Measurements from ENCODE around the gene BAIAP3. TPM values are rescaled to one million over a fixed set of nuclear protein-coding genes. Genes with fewer than 3 reads are reported as not detected.
A peak's percentile ranks its signal among the peaks of the same experiment; 100 is the strongest.

The BAIAP3 gene, protein sequence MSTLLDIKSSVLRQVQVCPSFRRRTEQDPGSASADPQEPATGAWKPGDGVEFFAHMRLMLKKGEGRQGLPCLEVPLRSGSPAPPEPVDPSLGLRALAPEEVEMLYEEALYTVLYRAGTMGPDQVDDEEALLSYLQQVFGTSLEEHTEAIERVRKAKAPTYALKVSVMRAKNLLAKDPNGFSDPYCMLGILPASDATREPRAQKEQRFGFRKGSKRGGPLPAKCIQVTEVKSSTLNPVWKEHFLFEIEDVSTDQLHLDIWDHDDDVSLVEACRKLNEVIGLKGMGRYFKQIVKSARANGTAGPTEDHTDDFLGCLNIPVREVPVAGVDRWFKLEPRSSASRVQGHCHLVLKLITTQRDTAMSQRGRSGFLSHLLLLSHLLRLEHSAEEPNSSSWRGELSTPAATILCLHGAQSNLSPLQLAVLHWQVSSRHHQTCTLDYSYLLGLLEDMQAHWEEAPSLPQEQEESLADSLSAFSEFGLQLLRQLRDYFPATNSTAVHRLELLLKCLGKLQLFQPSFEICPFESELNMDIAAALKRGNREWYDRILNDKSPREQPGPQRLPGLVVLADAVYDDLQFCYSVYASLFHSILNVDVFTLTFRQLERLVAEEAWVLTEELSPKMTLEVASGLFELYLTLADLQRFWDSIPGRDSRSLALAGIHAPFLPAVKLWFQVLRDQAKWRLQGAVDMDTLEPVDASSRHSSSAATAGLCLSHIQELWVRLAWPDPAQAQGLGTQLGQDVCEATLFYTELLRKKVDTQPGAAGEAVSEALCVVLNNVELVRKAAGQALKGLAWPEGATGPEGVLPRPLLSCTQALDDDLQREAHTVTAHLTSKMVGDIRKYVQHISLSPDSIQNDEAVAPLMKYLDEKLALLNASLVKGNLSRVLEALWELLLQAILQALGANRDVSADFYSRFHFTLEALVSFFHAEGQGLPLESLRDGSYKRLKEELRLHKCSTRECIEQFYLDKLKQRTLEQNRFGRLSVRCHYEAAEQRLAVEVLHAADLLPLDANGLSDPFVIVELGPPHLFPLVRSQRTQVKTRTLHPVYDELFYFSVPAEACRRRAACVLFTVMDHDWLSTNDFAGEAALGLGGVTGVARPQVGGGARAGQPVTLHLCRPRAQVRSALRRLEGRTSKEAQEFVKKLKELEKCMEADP
- total RNA-seq (2021) = 5.9 and 6.8 TPM in 2 replicates
- long read RNA-seq, partial matches to known transcripts = 5 of 13 reads
- long read RNA-seq, other reads (novel, unspliced or antisense) = 4 of 13 reads

GRCh38 chr16:1333149-1333812 lies at the start of gene BAIAP3:
BAIAP3 (plus strand) TSS chr16:1333645; CDS start chr16:1338550, 4,905 bp downstream.
- H3K4me1 ChIP-seq (ENCODE audit: insufficient read depth, low read length) = no peaks in the 10 kb centered on the region
- H2BK20ac ChIP-seq (ENCODE audit: low read depth, low read length, poor library complexity, severe bottlenecking) = no peak within 1 kb of the TSS
- H2BK12ac ChIP-seq (ENCODE audit: insufficient read length, low read depth, low read length) = no peak within 1 kb of the TSS
- Mint-ChIP-seq H3K36me3 (ENCODE audit: insufficient read depth in 1 of 3, low read depth in 3 of 3) (no peaks in the 10 kb centered on the region), H3K27me3 (ENCODE audit: low read depth) (peaks cover 45% of the 10 kb centered on the region), H3K9me3 (no peaks in the 10 kb centered on the region), H3K27ac (no peak within 1 kb of the TSS), H3K4me3 (peak within 1 kb of the TSS; percentile 49 to 84), H3K4me1 (peaks cover 12 to 18% of the 10 kb centered on the region in 2 experiments)
- H3K14ac ChIP-seq (ENCODE audit: insufficient read depth, low read length) = peak within 1 kb of the TSS; percentile 91
- H2BK120ac ChIP-seq (ENCODE audit: low read depth, low read length, poor library complexity, severe bottlenecking) = no peak within 1 kb of the TSS
- no peak within 1 kb of the TSS for H2AK5ac ChIP-seq (ENCODE audit: insufficient read length, low read length)
- H2AFZ ChIP-seq (ENCODE audit: low read length) = no peak within 1 kb of the TSS
- H3K56ac ChIP-seq (ENCODE audit: insufficient read length, low read depth, low read length) = no peak within 1 kb of the TSS
- TF ChIP-seq, protein P1, sequence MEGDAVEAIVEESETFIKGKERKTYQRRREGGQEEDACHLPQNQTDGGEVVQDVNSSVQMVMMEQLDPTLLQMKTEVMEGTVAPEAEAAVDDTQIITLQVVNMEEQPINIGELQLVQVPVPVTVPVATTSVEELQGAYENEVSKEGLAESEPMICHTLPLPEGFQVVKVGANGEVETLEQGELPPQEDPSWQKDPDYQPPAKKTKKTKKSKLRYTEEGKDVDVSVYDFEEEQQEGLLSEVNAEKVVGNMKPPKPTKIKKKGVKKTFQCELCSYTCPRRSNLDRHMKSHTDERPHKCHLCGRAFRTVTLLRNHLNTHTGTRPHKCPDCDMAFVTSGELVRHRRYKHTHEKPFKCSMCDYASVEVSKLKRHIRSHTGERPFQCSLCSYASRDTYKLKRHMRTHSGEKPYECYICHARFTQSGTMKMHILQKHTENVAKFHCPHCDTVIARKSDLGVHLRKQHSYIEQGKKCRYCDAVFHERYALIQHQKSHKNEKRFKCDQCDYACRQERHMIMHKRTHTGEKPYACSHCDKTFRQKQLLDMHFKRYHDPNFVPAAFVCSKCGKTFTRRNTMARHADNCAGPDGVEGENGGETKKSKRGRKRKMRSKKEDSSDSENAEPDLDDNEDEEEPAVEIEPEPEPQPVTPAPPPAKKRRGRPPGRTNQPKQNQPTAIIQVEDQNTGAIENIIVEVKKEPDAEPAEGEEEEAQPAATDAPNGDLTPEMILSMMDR (conservative IDR thresholded peaks at IDR 0.05) = no peak
- H3K79me2 ChIP-seq (ENCODE audit: insufficient read depth, low read length) = no peaks in the 10 kb centered on the region
- H4K20me1 ChIP-seq (ENCODE audit: control insufficient read depth, insufficient read depth, insufficient read length) = no peaks in the 10 kb centered on the region
- peak within 1 kb of the TSS; percentile 60 for H4K91ac ChIP-seq (ENCODE audit: insufficient read length, low read depth, low read length)
- peak within 1 kb of the TSS; percentile 96 for H3K18ac ChIP-seq (ENCODE audit: insufficient read length, low read depth, low read length)
- peak within 1 kb of the TSS; percentile 73 for H3K4me2 ChIP-seq (ENCODE audit: insufficient read depth, insufficient read length, low read length)
- DNase-seq = peak; percentile 70
- H4K8ac ChIP-seq (replicated peaks; ENCODE audit: insufficient read length, low read depth, low read length) = no peak within 1 kb of the TSS
- no peak within 1 kb of the TSS for H3K23ac ChIP-seq (ENCODE audit: insufficient read length, low read depth, low read length)
- no peaks in the 10 kb centered on the region for H3K79me1 ChIP-seq (ENCODE audit: insufficient read depth, low read depth, low read length, poor library complexity, severe bottlenecking)
- WGBS (ENCODE audit: extremely low coverage, insufficient read length, low lambda C conversion rate) = no CpG with 5 or more reads among the region's 83 CpGs
- H4K5ac ChIP-seq (ENCODE audit: insufficient read length, low read depth, low read length) = no peak within 1 kb of the TSS
- no peak within 1 kb of the TSS for H2BK15ac ChIP-seq (ENCODE audit: low read depth, low read length)
- no peaks in the 10 kb centered on the region for H3K9me3 ChIP-seq (ENCODE audit: control insufficient read depth, low read depth, low read length)
- H3K27me3 ChIP-seq (ENCODE audit: insufficient read depth, low read length) = peaks cover 16% of the 10 kb centered on the region; the same call in 1 of the 2 replicates
- no peak within 1 kb of the TSS for H3K9ac ChIP-seq (ENCODE audit: extremely low read depth, insufficient read length, low read length)
- peaks cover 20% of the 10 kb centered on the region for H3K23me2 ChIP-seq (ENCODE audit: insufficient read length, low read depth, low read length, poor library complexity, severe bottlenecking)
- H3K27ac ChIP-seq (ENCODE audit: insufficient read length, low read depth, low read length) = no peak within 1 kb of the TSS
- no peak within 1 kb of the TSS for H3T11ph ChIP-seq (ENCODE audit: low read length)
- no peak within 1 kb of the TSS for H2BK5ac ChIP-seq (ENCODE audit: insufficient read length, low read length)
- H3K4ac ChIP-seq (ENCODE audit: low read depth, low read length) = peak within 1 kb of the TSS; percentile 73

Measured in H9 (cell line).